ENCODE data around the gene PHLDA2. TPM values are rescaled to one million over a fixed set of nuclear protein-coding genes. Genes with fewer than 3 reads are reported as not detected.

The PHLDA2 gene
- total RNA-seq, 1 experiment from 2014 or later = 13.1 TPM

DNA sequence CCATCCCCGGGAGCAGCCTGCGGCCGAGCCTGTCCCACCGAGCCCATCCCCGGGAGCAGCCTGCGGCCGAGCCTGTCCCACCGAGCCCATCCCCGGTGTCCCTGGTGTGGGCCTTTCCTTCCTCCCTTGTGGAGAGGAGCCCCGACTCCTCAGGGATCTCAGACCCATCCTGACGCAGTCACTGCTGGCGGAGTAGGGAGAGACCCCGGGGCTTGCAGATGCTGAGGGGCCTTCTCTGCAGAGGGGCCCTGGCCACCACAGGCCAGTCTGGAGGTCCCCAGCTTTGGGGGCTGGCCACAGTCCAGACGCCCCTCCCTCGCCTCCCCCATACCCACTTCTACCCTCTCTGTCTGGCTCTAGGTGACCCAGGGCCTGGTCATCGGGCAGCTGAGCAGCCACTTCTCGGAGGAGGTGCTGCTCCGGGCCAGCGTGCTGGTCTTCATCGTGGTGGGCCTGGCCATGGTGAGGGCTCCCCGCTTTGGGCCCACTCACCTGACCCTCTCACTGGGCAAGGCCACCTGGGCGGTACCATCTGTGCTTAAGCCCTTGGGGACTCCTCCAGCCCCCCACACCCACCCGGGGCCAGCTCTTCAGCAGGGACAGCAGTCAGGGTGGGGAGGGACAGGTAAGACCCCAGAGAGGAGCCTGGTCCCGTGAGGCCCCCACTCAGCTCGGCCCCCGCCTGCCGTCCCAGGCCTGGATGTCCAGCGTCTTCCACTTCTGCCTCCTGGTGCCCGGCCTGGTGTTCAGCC, 7.3 kb downstream of the PHLDA2 start:
- no peak for DNase-seq (ENCODE audit: low read depth, low spot score)
- in situ Hi-C loops (cut with HindIII; ENCODE audit: low pct_unique_long_range_greater_than_20kb, low sequenced_read_pairs) = no loop called here

DNA sequence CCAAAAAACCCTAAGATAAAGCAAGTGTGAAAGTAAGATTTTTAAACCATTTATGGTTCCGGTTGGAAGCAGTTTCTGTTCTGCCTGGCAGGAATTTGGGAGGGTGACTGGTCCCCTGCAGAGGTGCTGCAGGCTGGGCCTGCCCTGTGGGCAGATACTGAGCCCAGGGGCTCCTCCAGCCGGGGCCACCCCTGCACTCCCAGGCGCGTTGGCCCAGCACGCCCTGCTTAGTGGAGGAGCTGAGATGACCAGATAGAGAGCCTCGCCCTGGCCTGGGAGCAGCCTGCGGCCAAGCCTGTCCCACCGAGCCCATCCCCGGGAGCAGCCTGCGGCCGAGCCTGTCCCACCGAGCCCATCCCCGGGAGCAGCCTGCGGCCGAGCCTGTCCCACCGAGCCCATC, 8.0 kb downstream of the PHLDA2 start:
- in situ Hi-C loops (cut with HindIII; ENCODE audit: low pct_unique_long_range_greater_than_20kb, low sequenced_read_pairs) = no loop called here
- DNase-seq (ENCODE audit: low read depth, low spot score) = no peak

DNA sequence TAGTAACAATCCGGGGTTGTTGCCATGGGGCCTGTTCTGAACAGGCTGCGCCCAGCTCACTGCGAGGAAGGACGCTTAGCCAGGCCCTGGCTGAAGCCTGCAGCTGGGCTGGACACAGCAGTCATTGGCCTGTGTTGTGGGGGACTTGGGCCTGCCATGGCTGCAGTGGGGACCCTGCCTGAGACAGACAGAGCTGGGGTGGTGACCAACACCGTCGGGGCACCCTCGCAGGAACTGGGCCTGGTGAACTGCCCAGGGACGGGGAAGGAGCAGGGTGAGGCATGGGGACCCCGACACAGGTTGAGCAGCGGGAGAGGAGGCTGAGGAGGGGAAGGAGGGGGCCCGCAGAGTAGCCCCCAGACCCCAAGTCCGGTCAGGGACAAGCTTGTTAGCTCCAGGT, 8.9 kb downstream of the PHLDA2 start:
- no peak for DNase-seq (ENCODE audit: low read depth, low spot score)
- in situ Hi-C loops (cut with HindIII; ENCODE audit: low pct_unique_long_range_greater_than_20kb, low sequenced_read_pairs) = no loop called here

DNA sequence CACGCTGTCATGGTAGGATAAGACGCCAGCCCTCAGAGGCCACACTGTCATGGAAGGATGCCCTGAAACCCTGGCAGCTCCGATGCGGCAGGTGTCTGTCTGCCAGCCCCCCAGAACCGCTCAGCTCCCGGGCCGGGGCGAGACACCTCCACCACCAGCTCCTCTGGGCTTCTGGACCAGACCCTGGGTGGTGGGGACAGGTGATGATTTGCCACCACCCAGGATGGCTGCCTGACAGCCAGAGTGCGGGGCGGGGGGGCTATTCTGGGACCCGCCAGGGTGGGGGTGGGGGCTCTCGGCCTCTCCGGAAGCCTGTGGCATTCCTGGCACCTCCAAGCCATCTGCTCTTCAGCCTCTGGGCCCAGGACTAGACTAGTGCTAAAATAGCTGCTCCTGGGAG, 9.4 kb downstream of the PHLDA2 start:
- no peak for DNase-seq (ENCODE audit: low read depth, low spot score)
- in situ Hi-C loops (cut with HindIII; ENCODE audit: low pct_unique_long_range_greater_than_20kb, low sequenced_read_pairs) = no loop called here

DNA sequence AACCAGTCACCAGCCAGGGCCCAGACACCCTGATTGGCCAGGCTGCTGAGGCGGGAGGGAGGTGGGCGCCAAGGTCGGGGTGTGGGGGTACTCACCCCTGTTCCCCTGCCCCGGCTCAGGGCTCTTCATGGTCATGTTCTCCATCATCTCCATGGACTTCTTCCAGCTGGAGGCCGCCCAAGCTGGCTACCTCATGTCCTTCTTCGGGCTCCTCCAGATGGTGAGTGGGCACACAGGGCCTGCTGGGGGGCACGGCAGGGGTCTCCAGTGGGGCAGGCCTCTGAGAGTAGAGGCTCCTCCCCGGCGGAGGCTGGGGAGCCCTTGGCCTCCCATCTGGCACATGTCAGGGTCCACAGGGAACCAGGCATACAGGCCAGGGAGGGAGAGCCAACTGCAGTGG, 10.0 kb downstream of the PHLDA2 start:
- DNase-seq (ENCODE audit: low read depth, low spot score) = no peak
- in situ Hi-C loops (cut with HindIII; ENCODE audit: low pct_unique_long_range_greater_than_20kb, low sequenced_read_pairs) = no loop called here

DNA sequence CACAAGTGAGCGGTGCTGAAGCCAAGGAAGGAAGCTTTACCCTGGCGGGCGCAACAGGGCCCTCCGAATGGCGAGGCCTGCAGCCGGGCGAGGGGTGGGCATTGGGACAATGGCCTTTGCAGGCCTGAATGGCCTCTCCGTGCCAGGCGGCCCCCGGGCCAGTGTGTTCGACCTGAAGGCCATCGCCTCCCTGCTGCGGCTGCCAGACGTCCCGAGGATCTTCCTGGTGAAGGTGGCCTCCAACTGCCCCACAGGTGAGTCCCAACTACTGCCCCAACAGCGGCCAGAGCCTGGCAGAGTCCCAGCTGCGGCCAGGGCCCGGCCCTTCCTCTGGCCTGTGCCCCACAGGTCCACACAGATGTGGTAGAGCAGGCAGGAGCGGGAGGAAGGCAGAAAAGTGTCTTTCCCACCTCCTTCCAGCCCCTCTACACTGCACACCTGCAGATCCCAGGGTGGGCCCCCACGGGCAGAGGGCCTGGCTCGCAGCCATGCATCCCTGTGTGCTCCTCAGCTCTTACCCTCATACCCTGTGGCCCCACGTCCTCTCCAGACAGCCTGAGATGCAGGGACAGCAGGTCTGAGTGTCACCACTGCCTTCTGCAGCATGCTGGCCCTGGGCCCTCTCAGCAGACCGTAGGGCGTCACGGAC, 11.3 kb downstream of the PHLDA2 start:
- DNase-seq (ENCODE audit: low read depth, low spot score) = no peak
- in situ Hi-C loops (cut with HindIII; ENCODE audit: low pct_unique_long_range_greater_than_20kb, low sequenced_read_pairs) = no loop called here

DNA sequence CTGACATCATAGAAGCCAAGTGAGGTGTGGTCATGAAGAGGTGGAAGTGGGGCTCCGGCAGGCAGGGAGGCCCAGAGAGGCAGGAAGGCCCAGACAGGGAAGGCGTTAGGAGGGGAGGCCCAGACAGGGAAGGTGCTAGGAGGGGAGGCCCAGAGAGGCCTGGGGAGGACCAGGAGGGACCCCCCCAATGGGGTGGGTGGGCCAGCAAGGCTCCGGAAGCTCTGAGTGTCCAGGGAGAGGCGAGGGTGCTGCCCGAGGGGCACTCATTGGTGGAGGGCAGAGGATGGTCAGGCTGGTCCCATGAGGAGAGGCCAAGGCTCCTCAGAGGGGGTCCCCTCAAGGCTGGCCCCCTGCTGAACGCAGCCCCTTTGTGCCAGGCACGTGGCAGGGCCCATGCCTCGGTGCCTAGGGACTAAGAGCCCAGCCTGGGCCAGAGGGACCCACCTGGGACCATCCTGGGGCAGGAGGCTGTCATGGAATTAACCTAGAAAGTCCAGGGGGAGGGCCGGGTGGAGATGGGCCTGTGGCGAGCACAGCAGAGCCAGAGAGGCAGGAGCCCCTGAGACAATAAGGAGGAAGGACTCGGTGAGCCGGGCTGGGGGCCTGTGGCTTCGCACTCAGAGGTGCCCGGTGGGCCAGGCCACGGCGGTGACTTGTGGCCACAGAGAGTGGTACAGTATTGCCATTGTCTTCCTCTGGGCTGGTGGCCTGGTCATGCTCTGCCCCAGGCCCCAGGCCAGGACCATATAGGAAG, 12.2 kb downstream of the PHLDA2 start:
- in situ Hi-C loops (cut with HindIII; ENCODE audit: low pct_unique_long_range_greater_than_20kb, low sequenced_read_pairs) = no loop called here
- DNase-seq (ENCODE audit: low read depth, low spot score) = no peak

DNA sequence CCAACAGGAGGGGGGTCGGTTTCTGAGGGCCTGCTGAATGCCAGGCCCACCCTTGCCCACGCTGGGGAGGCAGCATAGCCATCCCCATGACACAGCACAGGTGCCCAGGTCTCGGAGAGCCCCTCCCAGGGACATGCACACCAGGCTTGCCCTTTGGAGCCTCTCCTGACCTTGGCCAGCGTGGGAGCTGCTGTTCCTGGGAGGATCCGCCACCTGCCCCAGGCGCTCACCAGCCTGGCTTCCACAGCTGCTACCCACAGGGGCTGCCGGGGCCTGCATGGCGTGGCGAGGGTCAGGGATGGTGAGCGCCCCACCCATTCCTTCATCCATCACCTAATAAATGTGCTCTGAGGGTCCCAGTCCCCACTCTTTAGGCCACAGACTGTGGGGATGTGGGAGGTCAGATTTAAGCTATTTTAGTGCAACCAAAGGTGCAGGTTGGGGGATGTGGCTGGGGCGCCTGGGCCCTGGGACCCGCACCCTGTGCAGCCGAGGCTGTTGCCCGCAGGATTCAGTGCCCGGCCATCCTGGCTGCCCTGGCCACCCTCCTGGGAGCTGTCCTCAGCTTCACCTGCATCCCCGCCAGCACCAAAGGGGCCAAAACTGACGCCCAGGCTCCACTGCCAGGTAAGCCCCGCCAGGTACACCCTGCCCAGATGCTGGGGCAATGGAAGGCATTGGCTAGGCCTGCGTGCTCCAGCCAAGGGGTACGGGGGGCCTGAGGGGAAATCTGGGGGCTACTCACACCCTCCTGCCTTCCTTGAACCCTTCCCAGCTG, 12.9 kb downstream of the PHLDA2 start:
- in situ Hi-C loops (cut with HindIII; ENCODE audit: low pct_unique_long_range_greater_than_20kb, low sequenced_read_pairs) = no loop called here
- DNase-seq (ENCODE audit: low read depth, low spot score) = no peak

DNA sequence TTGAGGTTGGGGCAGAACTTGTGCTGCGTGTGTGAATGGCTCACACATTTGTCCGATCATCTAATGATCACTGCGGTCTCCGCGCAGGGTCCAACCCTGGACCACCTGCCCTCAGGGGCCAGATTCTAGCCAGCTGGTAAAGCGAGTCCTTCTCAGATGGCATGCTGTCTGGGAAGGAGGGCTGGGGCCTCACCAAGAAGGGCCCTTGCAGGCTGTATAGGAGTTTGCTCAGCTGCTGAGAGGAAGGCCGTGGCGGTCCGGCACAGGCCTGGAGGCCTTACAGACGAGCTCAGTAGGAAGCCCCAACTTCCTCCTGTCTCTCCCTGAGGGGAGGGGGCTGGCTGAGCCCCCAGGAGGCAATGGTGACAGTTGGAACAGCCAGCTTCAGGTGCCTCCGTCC, 13.7 kb downstream of the PHLDA2 start:
- no peak for DNase-seq (ENCODE audit: low read depth, low spot score)
- in situ Hi-C loops (cut with HindIII; ENCODE audit: low pct_unique_long_range_greater_than_20kb, low sequenced_read_pairs) = no loop called here

DNA sequence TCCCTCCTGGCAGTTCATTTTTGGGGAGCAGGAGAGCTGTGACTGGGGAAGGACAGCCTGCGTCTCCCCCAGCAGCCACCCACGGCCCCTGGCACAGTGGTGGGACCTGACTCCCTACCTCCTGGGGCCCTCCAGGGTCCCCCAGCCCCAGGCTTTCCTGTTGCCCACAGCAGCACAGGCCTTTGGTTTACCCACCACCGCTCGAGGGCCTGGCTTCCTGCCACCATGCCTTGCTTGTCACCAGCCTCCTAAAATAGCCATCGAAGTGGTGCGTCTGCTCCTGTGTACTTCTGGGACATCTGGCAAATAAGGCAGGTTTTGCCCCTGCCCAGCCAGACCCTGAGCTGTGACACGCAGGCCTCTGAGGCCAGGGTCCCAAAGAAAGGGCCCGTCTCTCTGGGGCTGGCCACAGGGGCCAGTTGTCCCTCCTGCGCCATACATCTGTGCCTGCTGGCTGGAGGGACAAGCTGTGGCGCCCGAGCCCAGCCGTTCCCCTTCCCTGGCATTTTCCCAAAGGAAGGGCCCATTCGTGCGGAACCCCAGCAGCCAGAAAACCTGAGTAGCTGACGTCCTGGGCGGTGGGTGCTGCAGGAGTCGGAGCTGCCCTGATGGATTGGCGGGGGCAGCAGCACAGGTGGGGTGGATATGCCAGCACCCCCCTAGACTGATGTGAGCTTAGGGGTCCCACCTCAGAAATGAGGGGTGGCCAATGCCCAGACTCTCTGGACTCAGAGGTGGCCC, 14.6 kb downstream of the PHLDA2 start:
- in situ Hi-C loops (cut with HindIII; ENCODE audit: low pct_unique_long_range_greater_than_20kb, low sequenced_read_pairs) = no loop called here
- no peak for DNase-seq (ENCODE audit: low read depth, low spot score)

DNA sequence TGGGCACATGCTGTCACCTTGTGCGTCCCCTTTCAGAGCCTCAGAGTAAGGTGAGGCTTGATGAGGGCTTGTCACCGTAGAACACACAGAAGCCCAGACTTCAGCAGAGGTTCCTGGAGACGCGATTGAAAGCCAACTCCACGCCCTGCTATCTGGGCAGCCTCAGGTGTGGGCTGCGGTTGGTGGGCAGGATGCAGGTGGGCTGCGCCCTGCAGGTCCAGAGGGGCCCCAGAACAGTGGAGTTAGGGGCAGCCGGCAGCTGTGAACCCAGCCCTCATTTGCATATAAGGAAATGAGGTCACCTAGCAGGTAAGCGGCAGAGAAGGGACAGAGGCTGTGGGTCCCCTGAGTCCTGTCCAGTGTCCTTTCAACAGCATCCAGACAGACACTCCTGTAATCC, 15.4 kb downstream of the PHLDA2 start:
- no peak for DNase-seq (ENCODE audit: low read depth, low spot score)
- in situ Hi-C loops (cut with HindIII; ENCODE audit: low pct_unique_long_range_greater_than_20kb, low sequenced_read_pairs) = no loop called here

DNA sequence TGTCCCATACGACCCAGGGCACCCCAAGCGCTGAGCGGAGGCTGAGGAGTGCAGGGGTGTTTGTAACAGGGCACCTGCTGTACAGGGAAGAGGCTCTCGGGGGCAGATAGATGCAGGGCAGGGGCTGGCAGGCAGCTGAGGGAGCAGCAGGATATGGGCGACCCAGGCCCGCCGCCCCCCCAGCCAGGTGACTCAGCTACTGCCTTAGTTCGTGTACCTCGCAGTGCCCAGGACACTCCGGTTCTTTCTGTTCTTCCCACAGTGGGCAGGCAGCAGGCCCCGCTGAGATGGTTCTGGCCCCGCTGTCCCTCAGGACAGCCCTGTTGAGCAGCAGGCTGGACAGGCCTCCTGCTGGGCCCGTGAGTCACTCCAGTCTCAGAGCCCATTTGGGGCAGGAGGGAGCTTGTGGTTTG, 16.2 kb downstream of the PHLDA2 start:
- DNase-seq (ENCODE audit: low read depth, low spot score) = no peak
- in situ Hi-C loops (cut with HindIII; ENCODE audit: low pct_unique_long_range_greater_than_20kb, low sequenced_read_pairs) = no loop called here

DNA sequence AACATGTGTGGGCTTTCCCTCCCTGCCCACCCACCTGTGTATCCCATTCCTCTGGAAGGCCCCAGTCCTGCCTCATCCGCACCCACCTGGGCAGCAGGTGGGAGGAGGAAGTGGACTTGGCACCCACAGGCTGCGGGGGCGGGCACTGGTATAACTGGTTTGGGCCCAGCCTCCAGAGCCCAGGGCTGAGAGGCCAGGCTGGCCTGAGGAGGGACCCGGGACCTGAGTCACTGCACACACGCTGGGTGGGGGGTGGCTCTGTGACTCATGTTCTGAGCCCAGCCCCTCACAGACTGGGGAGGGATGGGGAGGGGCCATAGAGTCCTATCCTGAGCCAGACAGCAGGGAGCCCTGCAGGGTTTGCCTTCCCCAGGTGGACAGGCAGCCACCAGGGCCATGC, 16.7 kb downstream of the PHLDA2 start:
- DNase-seq (ENCODE audit: low read depth, low spot score) = no peak

DNA sequence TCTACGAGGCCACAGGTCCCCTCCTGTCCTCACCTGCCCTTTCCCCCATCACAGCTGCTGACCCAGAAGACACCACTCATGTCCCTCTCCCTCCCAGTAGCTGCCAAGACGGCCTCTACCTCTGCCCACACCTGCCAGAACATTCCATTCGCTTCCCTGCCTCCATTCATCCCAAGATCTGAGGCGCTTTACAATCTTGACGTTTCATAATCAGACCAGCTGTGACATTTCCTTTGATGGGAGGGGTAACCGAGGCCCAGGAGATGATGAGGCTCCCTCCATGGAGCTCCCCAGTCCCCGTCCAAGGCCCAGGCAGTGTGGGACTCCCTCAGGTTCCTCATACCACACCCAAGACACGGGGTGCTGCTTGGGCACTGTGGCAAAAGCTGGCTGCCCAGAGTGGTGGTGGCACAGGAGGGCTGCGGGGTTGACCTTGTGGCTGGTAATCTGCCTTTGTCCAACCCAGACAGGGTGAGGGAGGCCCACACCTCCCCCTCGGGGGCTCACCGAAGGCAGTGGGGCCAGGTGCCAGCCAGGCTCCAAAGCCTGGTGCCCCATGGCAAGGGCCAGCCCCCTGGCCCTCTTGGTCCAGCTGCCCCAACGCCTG, 17.3 kb downstream of the PHLDA2 start:
- in situ Hi-C loops (cut with HindIII; ENCODE audit: low pct_unique_long_range_greater_than_20kb, low sequenced_read_pairs) = no loop called here
- no peak for DNase-seq (ENCODE audit: low read depth, low spot score)

More for the DNA sequence above, 16.7 kb downstream of the PHLDA2 start:
- in situ Hi-C loops (cut with HindIII; ENCODE audit: low pct_unique_long_range_greater_than_20kb, low sequenced_read_pairs) = no loop called here

DNA sequence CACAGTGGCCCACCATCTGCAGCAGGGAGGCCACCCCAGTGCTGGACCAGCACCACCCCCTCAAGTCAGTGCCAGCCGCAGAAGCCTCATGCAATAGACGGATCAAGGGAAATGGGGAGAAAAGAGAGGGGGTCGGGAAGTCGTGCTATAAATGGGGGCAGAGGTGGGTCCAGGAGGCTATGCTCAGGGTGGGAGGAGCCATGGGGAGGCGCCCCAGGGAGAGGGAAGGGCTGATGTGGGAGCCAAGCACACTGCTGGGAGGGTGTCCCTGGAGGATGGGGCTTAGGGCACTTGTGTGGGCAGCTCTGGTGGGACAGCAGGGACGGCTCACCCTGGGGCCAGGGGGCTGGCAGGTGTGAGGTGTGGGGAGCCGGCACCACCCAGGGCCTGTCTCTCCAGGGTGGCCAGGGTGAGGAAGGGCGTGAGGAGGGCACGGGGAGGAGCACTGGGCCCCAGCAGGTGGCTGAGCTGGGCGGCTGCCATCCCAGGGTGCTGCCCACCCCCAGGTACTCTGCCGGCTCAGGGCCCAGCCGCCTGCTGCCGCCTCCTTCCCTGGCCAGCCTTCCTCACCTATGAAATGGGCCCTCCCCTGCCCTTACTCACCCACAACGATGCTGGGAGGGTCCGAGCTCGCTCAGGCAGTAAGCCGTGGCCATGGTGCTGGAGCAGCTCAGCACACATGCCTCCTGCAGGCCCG, 18.0 kb downstream of the PHLDA2 start:
- DNase-seq (ENCODE audit: low read depth, low spot score) = no peak
- in situ Hi-C loops (cut with HindIII; ENCODE audit: low pct_unique_long_range_greater_than_20kb, low sequenced_read_pairs) = no loop called here

DNA sequence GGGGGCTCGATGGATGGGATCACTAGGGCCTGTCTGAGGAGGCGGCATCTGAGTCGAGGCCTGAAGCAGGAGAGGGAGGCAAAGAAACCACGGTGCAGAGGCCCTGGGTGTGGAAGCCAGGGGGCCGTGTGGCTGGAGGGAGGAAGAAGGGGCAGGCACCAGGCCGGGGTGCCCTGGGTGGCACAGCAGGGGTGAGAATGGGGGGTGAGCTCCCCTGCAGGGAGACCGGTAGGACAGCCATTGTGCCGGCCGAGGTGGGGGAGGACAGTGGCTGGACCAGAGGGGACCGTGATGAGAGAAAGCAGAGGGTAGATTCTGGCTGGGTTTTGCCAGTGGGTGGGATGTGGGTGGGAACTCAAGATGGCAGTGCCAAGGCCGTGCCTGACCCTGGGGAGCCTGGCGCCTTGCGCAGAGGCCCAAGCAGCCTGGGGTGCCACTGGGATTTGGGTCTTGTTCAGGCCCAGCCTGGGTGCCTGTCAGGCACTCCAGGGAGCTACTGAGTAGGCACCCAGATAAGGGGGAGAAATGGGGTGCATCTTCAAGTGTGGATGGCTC, 18.7 kb downstream of the PHLDA2 start:
- in situ Hi-C loops (cut with HindIII; ENCODE audit: low pct_unique_long_range_greater_than_20kb, low sequenced_read_pairs) = no loop called here
- no peak for DNase-seq (ENCODE audit: low read depth, low spot score)

All from SK-MEL-5 (cell line).